ENCODE measurements around the gene IP6K1.

Gene IP6K1

DNA sequence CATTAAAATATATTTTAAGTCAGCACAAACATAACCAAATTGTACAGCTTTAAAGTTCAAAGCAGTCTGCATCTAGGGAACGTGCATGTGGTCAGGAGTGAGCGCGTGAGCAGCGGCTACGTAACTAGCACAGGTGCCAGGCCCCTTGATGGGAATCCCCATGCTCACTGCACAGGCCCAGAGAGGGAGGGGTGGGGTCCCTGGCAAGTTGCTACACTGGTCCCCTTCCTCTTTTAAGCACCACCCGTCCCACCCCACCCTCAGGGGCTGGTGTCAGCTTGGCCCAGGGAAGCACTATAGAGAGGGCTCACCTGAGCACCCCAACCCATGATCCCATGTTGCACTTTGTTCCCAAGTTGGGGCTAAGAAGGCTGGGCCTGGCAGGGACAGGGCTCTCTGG, 61.8 kb downstream of the IP6K1 start:
- DNase-seq (ENCODE audit: low read depth in 2 of 2), result no peak

DNA sequence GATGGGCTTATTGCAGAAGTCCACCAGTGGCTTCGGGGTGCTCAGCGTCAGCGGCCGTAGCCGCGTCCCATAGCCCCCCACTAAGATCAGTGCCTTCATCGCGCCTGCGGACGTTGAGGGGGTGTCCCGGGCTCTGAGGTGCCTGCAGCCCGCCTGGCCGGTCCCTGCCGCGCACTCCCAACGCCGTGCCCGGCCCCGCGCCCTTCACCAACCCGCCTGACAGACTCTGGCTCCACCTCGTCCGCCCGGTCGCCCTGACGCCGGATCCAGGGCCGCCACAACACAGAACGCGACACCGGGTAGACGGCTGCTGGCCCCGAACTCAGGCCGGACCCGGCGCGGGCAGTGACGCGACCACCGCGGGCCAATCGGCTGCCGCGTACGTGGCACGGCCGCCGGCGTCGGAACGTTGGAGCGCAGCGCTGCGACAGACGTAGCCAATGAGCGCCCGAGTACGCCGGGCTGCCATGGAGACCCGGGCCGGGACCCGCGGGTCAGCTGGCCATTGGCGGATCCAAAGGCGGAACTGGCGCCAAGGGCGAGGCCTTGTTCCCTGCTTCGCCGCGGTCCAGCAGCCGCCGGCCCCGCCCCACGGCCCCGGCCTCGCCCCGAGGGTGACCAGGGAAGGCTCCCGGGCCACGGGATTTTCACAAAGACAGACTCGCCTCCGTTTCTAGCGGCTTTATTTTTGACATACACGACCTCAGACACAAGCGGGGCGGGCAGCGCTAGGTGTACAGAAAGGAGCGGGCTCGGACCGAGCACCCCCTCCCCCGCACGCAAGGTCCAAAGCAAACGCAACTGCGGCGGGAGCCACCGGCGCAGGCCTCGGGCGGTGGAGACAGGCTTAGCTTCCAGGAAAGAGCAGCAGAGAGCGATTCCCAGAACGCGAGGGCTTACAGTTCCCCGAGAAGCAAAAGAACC, 62.5 kb downstream of the IP6K1 start, which contains the start of gene GMPPB:
Gene GMPPB (minus strand): TSS at position 324 of the 924 bp plus-strand sequence. CDS start 225 bp downstream, at position 99.
- peak; percentile 81 to 84 for DNase-seq (ENCODE audit: low read depth in 2 of 2)

DNA sequence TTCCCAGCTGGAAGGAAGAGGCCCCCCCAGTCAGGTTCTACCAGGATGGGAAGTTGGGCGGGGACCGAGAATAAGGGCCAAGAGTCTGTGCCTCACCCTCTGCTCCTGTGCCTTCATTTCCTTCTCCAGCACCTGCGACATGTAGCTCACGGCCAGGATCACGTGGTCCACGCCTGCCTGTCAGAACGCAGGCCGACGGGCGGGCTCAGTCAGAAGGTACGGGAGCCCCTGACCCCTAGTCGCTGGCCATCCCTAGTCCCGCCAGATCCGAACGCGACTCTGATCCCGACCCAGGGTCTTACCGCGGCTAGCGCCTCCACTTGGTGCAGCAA, 63.1 kb downstream of the IP6K1 start:
- peak in 1 of 2 donors; percentile 20 for DNase-seq (ENCODE audit: low read depth in 2 of 2)

GRCh38 chr3:49722896-49723295, 63.4 kb downstream of the IP6K1 start:
- no peak for DNase-seq (ENCODE audit: low read depth in 2 of 2)

- DNase-seq (ENCODE audit: low read depth in 2 of 2), result no peak
Observed at GRCh38 chr3:49721896-49722781, 64.2 kb downstream of the IP6K1 start.

DNA sequence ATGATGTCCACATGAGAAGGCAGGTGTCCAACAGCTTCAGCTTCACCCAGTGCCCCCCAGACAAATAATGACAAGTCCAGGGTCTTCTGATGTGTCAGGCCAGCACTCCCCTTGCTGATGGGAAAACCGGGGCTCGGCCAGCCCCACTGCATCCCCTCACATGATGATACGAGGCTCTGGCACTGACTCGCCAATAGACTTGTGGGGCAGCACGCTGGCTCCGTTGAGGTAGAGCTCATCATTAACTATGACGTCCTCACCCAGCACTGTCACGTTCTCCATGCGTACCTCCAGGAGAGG, 64.8 kb downstream of the IP6K1 start:
- no peak for DNase-seq (ENCODE audit: low read depth in 2 of 2)

- no peak for DNase-seq (ENCODE audit: low read depth in 2 of 2)
Observed at GRCh38 chr3:49720855-49721595, 65.3 kb downstream of the IP6K1 start.

DNA sequence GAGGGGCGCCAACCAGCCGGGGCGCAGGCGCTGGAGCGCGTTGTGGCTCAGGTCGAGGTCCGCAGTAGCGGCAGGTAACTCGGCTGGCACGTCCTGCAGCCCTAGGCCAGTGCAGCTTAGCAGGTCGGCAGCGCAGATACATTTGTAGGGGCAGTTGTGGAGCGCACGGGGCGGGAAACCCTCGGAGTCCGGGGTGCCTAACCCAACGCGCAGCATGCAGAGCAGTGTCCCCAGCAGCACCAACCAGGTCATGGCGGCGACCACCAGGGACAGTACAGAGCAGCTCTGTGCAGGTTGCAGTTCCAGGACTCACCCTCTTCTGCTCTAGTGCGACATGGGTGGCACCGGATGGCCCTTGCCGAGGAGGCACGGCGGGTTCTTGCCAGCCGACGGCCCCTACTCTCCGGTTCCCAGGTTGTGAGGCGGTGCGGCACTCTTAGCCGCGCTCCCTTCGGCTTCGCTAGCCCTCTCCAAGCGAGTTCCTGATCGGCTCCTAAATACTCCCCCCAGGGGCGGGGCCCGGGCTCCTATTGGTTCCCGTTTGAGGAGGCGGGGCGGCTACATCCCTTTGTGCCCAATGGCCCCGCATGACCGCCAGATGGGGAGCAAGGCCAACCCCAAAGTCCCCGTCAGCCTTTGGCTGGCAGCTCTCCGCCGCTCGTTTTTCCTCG, 67.0 kb downstream of the IP6K1 start, which contains the start of gene AMIGO3:
Gene AMIGO3 (minus strand): TSS at position 471 of the 671 bp plus-strand sequence. CDS start 219 bp downstream, at position 252.
- peak; percentile 76 to 84 for DNase-seq (ENCODE audit: low read depth in 2 of 2)

GRCh38 chr3:49718858-49719213, 67.5 kb downstream of the IP6K1 start:
- DNase-seq (ENCODE audit: low read depth in 2 of 2), result no peak

DNA sequence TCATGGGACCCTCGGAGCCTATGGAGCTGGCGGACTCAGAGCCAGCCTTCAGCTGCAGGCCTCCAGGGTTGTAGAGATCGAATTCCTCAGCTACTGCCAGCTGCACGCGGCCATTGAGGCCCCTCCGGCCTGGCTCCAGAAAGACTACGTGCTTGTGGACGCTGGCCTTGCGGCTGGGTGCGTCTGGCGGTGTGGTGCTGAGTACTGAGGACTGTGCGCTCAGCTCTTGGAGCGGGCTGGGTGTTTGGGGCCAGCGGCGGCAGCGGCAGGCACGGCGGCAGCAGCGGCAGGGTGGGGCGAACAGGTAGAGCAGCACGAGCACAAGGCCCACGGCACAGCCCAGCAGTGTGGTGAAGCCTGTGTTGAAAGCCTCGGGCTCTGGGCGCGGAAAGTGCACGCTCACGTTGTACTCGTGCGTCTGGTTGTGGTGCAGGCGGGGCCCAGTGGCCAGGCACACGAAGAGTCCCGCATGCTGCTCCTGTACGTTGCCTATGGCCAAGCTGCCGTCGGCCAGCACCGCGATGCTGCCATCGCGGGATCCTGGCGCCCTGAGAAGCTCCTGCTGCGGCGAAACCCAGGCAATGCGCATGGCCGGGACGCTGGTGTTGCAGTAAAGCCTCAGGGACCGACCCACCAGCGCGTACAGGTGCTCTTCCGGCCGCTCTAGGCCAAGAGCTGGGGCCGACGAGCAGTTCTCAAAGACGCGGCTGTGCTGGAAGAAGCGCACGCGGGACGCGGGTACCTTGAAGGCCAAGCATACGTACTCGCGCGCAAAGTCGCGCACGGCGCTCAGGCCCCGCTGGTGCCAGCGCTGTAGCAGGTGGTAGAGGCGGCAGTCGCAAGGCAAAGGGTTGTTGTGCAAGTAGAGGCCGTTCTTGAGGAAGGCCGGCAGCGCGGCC, 68.1 kb downstream of the IP6K1 start:
- no peak for DNase-seq (ENCODE audit: low read depth in 2 of 2)

- DNase-seq (ENCODE audit: low read depth in 2 of 2), result no peak
Observed at GRCh38 chr3:49717211-49717958, 69.0 kb downstream of the IP6K1 start.

- no peak for DNase-seq (ENCODE audit: low read depth in 2 of 2)
Observed at GRCh38 chr3:49716691-49717210, 69.6 kb downstream of the IP6K1 start.

- DNase-seq (ENCODE audit: low read depth in 2 of 2), result no peak
Observed at GRCh38 chr3:49716169-49716568, 70.2 kb downstream of the IP6K1 start.

- DNase-seq (ENCODE audit: low read depth in 2 of 2), result no peak
Observed at GRCh38 chr3:49715611-49716121, 70.7 kb downstream of the IP6K1 start.

GRCh38 chr3:49714728-49715550, 71.4 kb downstream of the IP6K1 start:
- DNase-seq (ENCODE audit: low read depth in 2 of 2), result no peak

DNA sequence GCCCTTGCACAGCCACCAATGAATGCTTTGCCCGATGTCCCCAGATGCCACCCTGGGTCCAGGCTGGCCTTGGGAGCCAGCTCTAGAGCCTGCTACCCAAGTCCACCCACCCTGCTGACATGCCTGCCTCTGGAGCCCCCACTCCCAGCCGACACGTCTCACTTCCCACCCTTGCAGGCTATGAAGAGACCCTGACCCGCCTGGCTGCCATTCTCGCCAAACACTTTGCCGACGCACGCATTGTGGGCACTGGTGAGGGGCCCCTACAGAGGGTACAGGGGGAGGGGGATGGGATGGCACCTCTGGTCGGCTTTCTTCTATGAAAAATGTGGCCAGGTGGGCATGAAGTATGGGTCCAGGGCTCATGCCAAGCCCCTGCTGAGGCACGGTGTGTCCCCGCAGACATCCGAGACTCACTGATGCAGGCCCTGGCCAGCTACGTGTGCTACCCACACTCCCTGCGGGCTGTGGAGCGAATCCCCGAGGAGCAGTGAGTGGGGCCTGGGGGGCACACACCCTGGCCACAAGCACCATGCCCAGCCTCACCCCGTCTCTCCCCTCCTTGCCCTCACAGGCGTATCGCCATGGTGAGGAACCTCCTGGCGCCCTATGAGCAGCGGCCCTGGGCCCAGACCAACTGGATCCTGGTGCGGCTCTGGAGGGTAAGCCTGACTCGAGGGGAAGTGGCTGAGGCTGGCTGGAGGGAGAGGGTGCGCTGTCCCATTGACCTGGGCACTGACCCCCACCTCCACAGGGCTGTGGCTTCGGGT, 72.8 kb downstream of the IP6K1 start:
- DNase-seq (ENCODE audit: low read depth in 2 of 2), result no peak

DNA sequence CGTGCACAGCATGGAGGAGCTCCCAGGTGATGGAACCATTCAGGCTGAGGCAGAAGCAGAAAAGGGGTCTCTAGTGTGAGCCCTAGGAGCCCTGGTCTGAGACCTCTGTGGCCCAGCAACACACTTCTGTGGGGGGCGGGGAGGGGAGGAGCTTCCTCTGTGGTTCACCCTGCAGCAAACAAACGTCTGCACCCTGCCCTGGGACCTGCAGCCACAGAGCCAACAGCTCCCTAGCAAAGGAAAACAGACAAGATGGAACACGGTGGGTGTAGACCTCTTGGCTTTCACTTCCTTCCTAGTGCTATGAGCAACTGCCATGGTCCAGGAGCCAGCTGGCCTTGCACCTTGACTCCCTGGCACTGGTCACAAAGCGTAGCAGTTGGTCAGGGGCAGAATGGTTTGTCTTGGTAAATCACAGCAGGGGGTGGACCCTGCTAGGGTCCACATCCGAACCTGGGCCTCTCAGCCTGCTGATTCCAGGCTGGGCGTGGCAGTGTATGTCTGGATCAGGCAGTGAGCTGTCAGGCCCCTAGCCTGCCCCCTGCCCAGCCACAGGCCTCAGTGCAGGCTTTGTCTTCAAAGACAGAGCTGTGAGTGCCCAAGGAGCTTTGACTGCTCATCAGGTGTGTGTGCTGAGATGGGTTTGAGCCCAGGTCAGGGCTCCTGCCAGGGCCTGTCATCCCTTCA, 73.6 kb downstream of the IP6K1 start:
- DNase-seq (ENCODE audit: low read depth in 2 of 2), result no peak
